Ovary (tissue), 9 donors: ENCODE data around the gene GRIK4. TPM values are rescaled to one million over a fixed set of nuclear protein-coding genes. Genes with fewer than 3 reads are reported as not detected.

ENCODE experiments used
- DNase-seq, 5 donors: peaks; one replicate each; pipeline ENCODE4 v3.0.0-alpha.2; 2019 to 2020
- H3K27ac ChIP-seq, 2 donors: fragments of 200-600 bp; one replicate each; pipeline versions ENCODE4 v1.5.1 to v1.8.0; 2019 to 2022
- H3K27me3 ChIP-seq: fragments of 200-600 bp; one replicate; pipeline ENCODE4 v1.8.0; 2022
- H3K36me3 ChIP-seq: fragments of 200-600 bp; sonication (generic); one replicate; pipeline ENCODE4 v1.5.1; 2019
- H3K4me1 ChIP-seq: one replicate; pipeline ENCODE4 v1.8.1; 2013; ENCODE audit warnings: mild to moderate bottlenecking, moderate library complexity; ENCODE audit not compliant: insufficient read depth
- H3K4me3 ChIP-seq: fragments of 200-600 bp; sonication (generic); one replicate; pipeline ENCODE4 v1.5.1; 2017
- H3K9me3 ChIP-seq, 2 donors: fragments of 200-600 bp in 1 of 2; sonication (generic) in 1 of 2; one replicate each; pipeline versions ENCODE4 v1.5.1 to v1.8.1; 2013 to 2019; ENCODE audit warnings: mild to moderate bottlenecking in 1 of 2, moderate library complexity in 1 of 2
- EP300 ChIP-seq: sonication (generic); formaldehyde crosslinking; IDR thresholded peaks from one replicate; pipeline ENCODE4 v1.6.1; 2017; ENCODE audit warnings: antibody characterized with exemption
- POLR2A ChIP-seq: fragments of 450-650 bp; IDR thresholded peaks from one replicate; pipeline ENCODE4 v1.6.1; 2017; ENCODE audit warnings: antibody characterized with exemption, mild to moderate bottlenecking, moderate library complexity
- WGBS, 3 donors: extraction: QIAGEN DNeasy Blood & Tissue Kit in 1 of 3; methylation state at CpG; one replicate each; pipeline versions ENCODE4 v1.1.5 to v1.1.7; 2013 to 2017; 5-methylcytosine and 5-hydroxymethylcytosine counted together
- intact Hi-C, 4 donors: fragments of 100-400 bp; cut with DNase I; formaldehyde crosslinking; loops; one replicate each; pipeline versions ENCODE4 v1.11.0 to v1.15.1; 2022 to 2023
- polyA plus RNA-seq, 2 donors: library from polyadenylated mRNA; stranded (reverse); fragments of 200-250 nt in 1 of 2; fragments of 350-450 nt in 1 of 2; fragmentation: Illumina TruSeq in 1 of 2; extraction: RNeasy Lipid Tissue Mini Kit (QIAGEN cat#74804) in 1 of 2; gene quantifications; one replicate each; pipeline ENCODE4 v1.2.3, GENCODE V29; 2013 to 2014
- total RNA-seq, 7 donors: library from RNA; depleted of rRNA in 2 of 7; stranded (reverse); fragments of >200 nt in 2 of 7; fragmentation: NEBNext Ultra II Directional in 3 of 7; extraction: Animal tissue kit (Norgen Biotek cat#: 25700) in 3 of 7; gene quantifications; one replicate each; pipeline versions ENCODE4 v1.1.0 to v1.2.4, GENCODE V29; 2016 to 2023
- TF ChIP-seq, protein P1 (sequence below), 3 donors: fragments of 450-650 bp in 2 of 3; fragments of 200-600 bp in 1 of 3; IDR thresholded peaks; one replicate each; pipeline versions ENCODE4 v1.5.1 to v1.8.0; 2016 to 2022; ENCODE audit warnings: antibody characterized with exemption in 3 of 3, mild to moderate bottlenecking in 1 of 3
- donor health status: DM: no; HTN: no; CAD: no; lungs with moderate emphysema.
- donor health status: DM: no; HTN: no; CAD: no.
- donor health status: Bipolar disorder and iron deficiency.
- donor health status: DM: yes; HTN: yes; CAD: no.
- donor health status: DM: no; HTN: no; CAD: no.
- donor health status: DM: yes; HTN: yes; CAD: no.

GRIK4 gene
- total and polyA plus RNA-seq, 9 donors, result 1.3 to 13.4 (median 2.3) TPM

DNA sequence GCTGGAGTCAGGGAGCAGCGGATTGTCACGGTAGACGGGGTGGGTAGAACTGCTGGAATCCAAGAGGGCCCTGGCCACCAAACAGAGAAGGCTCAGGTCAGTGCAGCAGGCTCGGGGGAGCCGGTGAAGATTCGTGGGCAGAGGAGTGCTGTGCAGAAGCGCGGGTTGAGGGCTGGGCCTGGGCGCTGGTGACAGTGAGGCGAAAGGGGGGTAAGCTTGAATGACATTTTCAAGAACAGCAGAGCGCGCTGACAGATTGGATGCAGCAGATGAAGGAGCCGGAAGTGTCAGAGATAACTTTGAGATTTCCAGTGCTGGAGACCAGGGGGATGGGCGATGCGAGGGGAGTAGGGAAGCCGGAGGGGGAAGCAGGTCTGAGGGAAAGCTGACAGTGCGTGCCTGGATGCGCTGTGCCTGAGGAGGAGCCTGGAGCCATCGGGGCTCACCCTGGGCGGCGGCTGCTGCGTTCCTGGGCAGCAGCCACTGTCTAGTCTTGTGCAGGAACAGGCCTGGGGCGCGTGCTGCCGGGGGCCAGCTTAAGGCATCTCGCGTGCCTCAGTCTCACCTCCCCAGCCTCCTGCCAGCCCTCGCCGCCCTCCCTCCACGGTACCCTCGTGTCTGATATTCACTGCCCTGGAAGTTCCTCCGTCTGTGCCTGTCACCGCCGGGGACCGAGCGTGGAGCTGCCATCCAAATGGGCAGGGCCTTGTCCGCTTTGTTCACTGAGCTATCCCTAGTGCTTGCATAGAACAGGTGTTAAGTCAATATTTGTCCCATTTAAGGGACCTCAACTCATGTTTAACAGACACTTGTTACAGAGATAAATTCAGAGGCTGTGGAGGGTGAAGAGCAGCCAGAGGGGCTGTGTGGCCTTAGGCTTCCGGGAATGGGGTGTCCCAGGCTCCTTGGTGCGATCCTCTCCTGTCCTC lies 5.2 kb downstream of the GRIK4 start:
- no peaks in the 10 kb centered on the region for H3K36me3 ChIP-seq
- no peak for TF ChIP-seq POLR2A
- TF ChIP-seq, protein P1, sequence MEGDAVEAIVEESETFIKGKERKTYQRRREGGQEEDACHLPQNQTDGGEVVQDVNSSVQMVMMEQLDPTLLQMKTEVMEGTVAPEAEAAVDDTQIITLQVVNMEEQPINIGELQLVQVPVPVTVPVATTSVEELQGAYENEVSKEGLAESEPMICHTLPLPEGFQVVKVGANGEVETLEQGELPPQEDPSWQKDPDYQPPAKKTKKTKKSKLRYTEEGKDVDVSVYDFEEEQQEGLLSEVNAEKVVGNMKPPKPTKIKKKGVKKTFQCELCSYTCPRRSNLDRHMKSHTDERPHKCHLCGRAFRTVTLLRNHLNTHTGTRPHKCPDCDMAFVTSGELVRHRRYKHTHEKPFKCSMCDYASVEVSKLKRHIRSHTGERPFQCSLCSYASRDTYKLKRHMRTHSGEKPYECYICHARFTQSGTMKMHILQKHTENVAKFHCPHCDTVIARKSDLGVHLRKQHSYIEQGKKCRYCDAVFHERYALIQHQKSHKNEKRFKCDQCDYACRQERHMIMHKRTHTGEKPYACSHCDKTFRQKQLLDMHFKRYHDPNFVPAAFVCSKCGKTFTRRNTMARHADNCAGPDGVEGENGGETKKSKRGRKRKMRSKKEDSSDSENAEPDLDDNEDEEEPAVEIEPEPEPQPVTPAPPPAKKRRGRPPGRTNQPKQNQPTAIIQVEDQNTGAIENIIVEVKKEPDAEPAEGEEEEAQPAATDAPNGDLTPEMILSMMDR (IDR thresholded peaks at IDR 0.05), result no peak
- no peak for TF ChIP-seq EP300
- H3K4me1 ChIP-seq, result peaks cover 11% of the 10 kb centered on the region
- H3K4me3 ChIP-seq, result no peak overlapping the region
- 72 to 87% (median 78%) methylated on average over 30 to 39 of the region's 39 CpGs for WGBS, 3 donors
- peak overlapping the region in 1 of 2 donors; percentile 52 for H3K27ac ChIP-seq
- no peaks in the 10 kb centered on the region for H3K27me3 ChIP-seq
- peak in 2 of 5 donors; percentile 23 to 38 for DNase-seq
- intact Hi-C loops, result loop anchor here in 3 of 4 donors (10.0 kb wide), 6 partner anchors 198 to 678 kb away; no protein-coding TSS in a partner anchor
- H3K9me3 ChIP-seq, result no peaks in the 10 kb centered on the region

DNA sequence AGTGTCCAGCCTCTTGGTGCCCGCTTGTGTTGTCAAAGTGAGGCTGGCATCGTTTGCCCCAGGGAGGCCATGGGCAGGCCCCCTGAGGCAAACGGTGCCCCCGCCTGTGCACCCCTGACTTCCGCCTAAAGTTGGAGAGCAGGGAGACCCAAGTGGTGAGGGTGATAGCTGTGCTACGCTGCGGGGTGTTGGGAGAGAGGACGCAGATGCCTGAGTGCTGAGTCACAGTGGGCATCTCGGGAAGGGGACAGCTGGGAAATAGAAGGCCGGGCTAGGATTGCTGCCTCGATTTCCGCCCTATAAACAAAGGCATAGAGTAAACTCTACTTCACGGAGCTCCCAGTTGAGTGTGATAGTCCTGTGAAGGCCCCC lies 5.8 kb downstream of the GRIK4 start:
- 40 to 75% (median 41%) methylated on average over 13 of the region's 13 CpGs for WGBS, 3 donors
- TF ChIP-seq, protein P1 (IDR thresholded peaks at IDR 0.05), result no peak
- TF ChIP-seq POLR2A (no peak), EP300 (no peak)
- Histone ChIP-seq H3K27ac (peak overlapping the region in 1 of 2 donors; percentile 52), H3K4me1 (peaks cover 8% of the 10 kb centered on the region), H3K27me3 (no peaks in the 10 kb centered on the region), H3K9me3 (no peaks in the 10 kb centered on the region), H3K36me3 (no peaks in the 10 kb centered on the region), H3K4me3 (no peak overlapping the region)
- intact Hi-C loops, result loop anchor here in 3 of 4 donors (10.0 kb wide), 6 partner anchors 197 to 677 kb away; no protein-coding TSS in a partner anchor
- peak in 2 of 5 donors; percentile 42 to 57 for DNase-seq

DNA sequence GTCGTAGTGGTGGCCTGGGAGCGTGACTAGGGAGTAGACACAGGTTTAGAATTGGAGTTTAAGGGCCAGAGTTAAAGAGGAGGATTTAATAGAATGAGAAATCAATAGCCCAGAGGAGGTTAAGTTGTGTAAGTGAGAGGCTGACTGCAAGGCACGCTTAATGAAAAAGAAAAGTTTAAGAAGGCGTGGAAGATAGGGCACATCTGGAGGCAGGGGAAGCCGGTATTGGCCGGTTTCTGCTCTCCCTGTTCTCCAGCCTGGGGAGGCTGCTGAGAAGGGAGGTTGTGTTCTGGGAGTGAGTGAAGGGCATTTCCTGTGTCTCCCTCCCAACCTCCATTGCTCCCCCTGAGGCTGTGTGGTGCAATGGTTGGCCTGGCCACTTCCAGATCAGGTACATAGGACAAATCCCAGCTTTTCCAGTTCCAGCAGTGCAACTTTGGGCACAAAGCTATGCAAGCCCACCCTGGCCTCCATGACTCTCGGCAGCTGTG lies 6.3 kb downstream of the GRIK4 start:
- Histone ChIP-seq H3K4me3 (no peak overlapping the region), H3K9me3 (no peaks in the 10 kb centered on the region), H3K36me3 (no peaks in the 10 kb centered on the region), H3K27ac (peak overlapping the region in 1 of 2 donors; percentile 52), H3K27me3 (no peaks in the 10 kb centered on the region), H3K4me1 (peaks cover 11% of the 10 kb centered on the region)
- DNase-seq, result peak in 4 of 5 donors; percentile 39 to 60 (median 60)
- 24 to 46% (median 32%) methylated on average over 7 of the region's 7 CpGs for WGBS, 3 donors
- TF ChIP-seq, protein P1 (IDR thresholded peaks at IDR 0.05), result no peak
- TF ChIP-seq EP300 (no peak), POLR2A (no peak)
- intact Hi-C loops, result loop anchor here in 3 of 4 donors (10.0 kb wide), 6 partner anchors 197 to 677 kb away; no protein-coding TSS in a partner anchor

DNA sequence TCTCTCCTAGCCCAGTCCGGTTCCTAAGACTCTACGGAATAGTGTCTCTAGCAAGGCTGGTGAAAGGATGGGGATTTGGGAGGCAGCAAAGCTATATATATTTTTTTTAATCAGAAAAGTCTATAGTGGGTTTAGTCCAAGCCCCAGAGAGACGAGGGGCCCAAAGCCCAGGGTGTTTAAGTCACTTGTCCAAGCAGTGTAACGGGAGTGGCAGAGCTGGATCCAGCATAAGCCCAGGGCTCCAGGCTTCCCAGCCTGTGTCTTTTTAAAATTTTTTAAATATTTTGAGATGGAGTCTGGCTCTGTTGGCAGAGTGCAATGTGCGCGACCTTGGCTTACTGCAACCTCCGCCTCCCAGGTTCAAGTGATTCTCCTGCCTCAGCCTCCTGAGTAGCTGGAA lies 6.8 kb downstream of the GRIK4 start:
- intact Hi-C loops, result loop anchor here in 3 of 4 donors (10.0 kb wide), 6 partner anchors 196 to 676 kb away; no protein-coding TSS in a partner anchor
- H3K4me3 ChIP-seq, result no peak overlapping the region
- no peaks in the 10 kb centered on the region for H3K9me3 ChIP-seq
- no peaks in the 10 kb centered on the region for H3K36me3 ChIP-seq
- H3K27ac ChIP-seq, result peak overlapping the region in 1 of 2 donors; percentile 52
- peak in 1 of 5 donors; percentile 33 for DNase-seq
- WGBS, 3 donors, result 53 to 77% (median 67%) methylated on average over 7 of the region's 7 CpGs
- TF ChIP-seq EP300, result no peak
- TF ChIP-seq, protein P1 (IDR thresholded peaks at IDR 0.05), result no peak
- TF ChIP-seq POLR2A, result no peak
- peaks cover 13% of the 10 kb centered on the region for H3K4me1 ChIP-seq
- no peaks in the 10 kb centered on the region for H3K27me3 ChIP-seq
